Stimulated activated CD8-positive, alpha-beta memory T cell treated with anti-CD3 and anti-CD28 coated beads, Interleukin-4, amount 100 ng/mL, for 1 hour (primary cell): ENCODE results near the gene SMTN.
A peak's percentile ranks its signal among the peaks of the same experiment; 100 is the strongest.
"Not testable (repeated sequence)": the region's sequence is repeated elsewhere in the genome, so short reads cannot be mapped to it uniquely, and the experiment has no call there.

Experiments
- DNase-seq, 2 donors: peaks; one replicate each; pipeline ENCODE4 v3.0.0-alpha.2; 2020; ENCODE audit warnings: low read depth in 2 of 2, low spot score in 1 of 2

The SMTN gene

GRCh38 chr22:31073125-31073524 is 8.0 kb upstream of the SMTN start:
- not testable (repeated sequence) for DNase-seq

DNA sequence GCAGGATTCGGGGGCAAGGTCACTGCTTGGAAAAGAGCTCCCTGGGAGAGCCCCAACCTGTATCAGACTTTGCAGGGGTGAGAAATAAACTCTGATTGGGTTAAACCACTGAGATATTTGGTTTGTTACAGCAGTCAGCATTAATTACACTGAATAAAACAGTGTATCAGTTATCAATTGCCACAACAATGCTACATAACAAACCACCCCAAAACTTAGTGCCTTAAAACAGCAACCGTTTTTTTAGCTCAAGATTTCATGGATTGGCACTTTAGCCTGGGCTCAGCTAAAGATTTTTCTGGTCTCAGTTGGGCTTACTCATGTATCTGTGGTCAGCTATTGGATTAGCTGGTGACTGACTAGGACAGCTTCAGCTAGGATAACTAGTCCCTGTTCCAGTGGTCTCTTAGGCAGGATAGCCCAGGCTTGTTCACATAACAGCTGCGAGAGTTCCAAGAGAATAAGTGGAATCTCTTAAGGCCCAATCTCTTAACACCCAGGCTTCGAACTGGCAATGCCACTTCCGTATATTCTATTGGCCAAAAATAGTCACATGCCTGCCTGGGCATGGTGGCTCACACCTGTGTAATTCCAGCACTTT is 7.5 kb upstream of the SMTN start:
- not testable (repeated sequence) for DNase-seq

GRCh38 chr22:31075961-31076360 is 5.2 kb upstream of the SMTN start:
- DNase-seq = no peak

DNA sequence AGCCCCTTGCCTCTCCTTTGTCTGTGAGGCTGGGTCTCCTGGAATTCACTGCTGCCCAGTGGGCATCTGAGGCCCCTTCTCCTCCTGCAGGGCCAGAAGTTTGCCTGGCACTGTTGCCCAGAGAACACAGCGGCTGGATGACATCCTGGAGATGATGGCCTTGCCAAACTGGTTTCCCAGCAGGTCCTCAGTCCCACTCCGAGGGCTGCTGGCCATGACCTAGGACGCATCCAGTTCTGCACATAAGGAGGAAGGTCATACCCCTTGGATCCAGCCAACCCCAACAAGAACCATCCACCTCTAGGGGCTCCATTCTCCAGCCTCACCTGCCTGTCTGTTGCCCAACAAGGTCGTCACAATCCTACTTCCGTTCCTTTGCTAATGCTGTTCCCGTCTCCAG is 3.4 kb upstream of the SMTN start:
- DNase-seq = no peak

DNA sequence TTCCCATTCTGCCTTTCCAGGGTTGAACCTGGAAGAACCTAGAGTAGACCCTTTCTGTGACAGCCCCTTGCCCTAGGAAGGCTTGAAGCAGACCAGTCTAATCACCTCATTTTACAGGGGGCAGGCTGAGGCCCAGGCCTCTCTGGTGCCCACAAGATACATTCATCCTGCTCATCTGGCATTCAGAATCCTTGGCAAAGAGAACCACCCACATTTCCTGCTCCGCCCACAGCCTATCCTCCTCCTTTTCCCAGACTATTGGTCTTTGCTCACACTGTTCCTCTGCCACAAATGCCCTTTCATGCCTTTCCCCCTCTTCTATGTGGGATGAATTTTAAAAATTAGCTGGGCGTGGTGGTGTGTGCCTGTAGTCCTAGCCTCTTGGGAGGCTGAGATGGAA is 2.7 kb upstream of the SMTN start:
- not testable (repeated sequence) for DNase-seq

- no peak for DNase-seq
Observed at GRCh38 chr22:31079095-31079642, 1.9 kb upstream of the SMTN start.

GRCh38 chr22:31080164-31080847 is 812 bp upstream of the SMTN start:
- no peak for DNase-seq

DNA sequence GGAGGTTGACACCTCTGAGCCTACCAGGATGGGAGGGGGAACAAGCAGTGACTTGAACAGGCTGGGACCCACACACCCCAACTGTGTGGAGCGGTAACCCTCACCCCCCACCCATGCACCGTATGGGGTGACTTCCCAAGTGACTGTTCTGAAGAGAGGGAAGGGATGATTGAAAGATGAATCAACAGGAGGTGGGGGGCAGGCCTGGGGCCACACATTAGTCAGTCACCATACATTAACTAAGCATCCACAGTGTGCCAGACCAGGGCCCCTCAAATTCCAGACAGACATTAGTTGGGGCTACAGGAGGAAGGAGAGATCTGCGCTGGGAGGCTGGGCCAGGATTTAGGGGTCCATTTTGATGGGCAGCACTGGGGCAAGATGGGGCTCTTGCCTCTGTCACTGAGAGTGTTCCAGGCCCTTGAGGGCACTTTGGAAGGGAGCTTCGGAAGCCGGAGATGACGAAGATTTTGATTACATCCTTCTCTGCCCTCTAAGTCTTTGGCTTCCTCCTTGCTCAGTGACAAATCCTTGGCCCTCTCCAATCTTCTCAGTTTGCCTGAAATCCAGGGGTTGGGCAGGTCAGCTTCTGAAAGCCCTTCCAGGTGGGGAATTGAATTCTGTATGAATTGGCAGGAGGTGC is 966 bp downstream of the SMTN start:
- DNase-seq = no peak

DNA sequence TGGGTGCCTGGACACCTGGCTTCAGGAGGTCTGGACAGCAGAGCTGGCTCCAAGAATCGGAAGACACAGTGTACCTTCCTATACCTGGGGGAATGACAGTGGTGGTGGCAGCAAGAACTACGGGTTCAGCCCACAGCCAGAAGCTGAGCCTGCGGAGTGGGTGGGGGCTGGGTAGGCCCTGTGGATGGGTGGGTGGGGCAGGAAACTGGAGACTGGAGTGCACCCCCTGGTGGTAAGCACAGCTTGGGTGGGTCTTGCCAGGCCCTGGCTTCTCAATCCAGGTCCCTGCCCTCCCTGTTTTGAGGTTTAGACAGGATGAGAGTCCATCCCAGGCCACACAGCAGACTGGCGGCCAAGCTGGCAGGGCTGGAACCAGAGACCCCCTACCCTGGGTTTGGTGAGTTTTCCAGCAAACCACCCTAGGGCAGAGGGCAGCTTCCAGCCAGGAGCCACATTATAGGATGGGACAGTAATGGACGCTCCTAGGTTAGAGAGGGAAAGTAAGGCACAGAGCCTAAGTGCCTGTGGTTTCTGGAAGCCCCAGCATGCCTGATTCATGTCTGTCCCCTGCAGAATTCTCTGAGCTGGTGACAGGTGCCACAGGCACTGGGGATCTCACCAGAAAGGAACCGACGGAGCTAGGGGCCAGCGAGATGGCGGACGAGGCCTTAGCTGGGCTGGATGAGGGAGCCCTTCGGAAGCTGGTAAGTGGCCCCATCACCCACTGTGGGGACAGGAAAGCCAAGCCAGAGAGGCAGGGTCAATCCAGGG is 1.7 kb downstream of the SMTN start:
- DNase-seq = peak in 1 of 2 donors; percentile 24

DNA sequence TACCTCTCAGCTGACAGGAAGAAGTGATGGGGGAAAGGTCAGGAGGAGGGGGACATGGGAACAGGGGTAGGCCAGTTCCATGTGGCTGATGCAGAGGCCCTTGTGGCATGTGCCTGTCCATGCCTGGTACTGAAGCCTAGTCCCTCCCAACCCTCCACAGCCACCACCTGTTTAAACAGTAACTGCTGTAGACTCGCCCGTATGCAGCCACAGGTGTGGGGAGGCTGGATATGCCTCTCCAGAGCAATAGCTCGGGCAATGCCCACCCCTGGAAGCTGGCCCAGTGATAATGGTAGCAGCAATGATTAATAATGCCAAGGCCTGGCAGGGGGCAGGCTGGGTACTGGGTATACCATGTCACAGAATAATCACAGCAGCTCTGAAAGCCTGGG is 2.3 kb downstream of the SMTN start:
- DNase-seq = no peak

DNA sequence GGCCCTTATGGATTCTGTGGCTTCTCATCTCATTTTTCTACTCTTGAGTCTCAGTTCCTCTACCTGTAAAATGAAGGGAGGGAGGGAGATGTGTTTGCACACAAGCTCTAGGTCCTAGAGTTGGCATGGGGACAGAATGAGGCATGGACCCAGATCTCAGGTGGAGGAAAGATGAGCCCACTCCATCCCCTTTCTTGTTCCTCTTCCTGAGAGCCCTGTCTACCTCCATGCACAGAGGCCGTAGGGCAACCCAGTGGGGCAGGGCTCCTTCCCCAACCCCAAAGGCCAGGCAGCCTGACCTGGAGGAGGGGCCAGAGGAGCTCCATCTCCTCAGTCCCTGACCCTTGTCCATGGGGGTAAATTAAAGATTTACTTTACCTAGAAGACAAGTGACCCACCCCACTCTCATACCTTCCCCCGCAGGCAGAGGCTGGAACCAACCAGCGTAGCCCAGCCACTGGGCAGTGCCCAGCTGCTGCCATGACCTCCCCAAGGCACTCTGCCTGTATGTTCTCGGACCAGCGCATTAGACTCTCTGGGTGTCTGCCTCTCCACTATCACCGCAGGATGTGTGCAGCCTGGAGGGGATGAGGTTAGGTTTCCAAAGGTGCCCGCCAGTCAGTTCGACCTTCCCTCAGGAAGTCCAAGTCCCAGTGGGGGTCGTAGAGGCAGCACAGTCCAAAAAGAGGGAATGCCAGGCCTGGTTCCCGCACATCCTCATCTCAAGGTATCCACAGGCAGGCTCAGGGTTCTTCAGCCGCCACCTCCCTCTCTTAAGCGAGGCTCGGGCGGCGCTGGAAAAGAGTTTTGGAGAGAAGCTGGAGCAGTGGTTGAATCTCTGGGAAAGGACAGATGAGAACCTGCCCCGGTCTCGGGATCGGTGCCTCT is 3.0 kb downstream of the SMTN start:
- no peak for DNase-seq

DNA sequence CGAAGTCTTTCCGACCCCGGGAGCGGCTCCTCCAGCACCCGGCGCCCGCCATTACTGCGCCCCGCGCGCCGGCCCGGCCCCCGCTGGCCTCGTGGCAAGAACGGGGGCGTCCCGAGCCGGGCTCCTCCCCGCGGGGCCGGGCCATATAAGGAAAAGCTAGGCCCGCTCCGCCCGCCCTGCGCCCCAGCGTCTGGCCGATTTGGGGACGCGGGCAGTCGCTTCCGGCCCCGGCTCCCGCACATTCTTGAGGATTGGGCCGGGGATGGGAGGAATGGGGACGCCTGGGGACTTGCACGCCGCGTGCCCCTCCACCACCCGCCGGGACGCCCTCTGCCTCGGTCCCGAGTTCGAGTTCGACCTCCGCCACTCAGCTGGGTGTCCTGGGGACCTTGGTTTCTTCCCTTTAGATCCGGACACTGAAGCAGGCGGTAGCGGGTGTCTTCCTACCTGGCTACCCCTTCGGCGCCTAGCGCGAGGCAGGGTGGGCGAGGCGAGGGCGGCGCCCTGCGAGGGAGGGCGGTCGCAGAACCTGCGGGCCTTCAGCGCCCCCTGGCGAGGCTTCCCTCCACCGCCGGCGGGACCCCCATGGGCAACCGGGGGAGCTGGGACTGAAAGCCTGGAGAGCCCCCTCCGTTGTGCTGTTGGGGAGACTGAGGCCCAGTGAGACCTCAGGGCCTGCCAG is 3.8 kb downstream of the SMTN start:
- peak; percentile 62 to 73 for DNase-seq

GRCh38 chr22:31085493-31085824 is 4.3 kb downstream of the SMTN start:
- DNase-seq = no peak

GRCh38 chr22:31085928-31086327 is 4.8 kb downstream of the SMTN start:
- no peak for DNase-seq

DNA sequence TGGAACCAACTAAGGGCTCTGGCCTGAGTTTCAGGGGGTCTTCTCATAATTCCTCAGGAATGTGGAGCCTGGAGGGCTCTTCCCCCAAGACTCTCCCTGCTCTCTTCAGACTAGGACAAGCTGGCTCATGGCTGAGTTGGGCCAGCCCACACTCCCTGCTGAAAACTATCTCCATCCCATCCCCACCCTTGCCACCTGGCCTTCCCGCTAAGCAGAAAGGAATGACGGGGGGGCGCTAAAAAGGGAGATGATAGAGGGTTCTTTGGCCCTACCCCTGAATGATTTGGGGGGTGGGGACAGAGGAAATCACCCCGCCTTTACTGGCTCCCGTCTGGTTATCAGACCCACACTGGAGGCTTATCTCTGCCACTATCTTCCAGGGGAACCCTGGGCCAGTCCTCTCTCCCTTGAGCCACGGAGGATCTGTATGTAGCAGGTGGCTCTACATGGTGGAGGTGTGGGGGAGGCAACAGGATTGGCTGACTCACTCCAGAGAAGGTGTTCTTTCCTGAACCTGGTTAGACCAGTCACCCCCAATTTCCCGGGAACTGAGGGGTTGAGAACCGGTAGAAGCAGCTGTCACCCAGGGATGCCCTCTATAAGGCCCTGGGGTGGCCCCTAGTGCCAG is 5.7 kb downstream of the SMTN start:
- no peak for DNase-seq

DNA sequence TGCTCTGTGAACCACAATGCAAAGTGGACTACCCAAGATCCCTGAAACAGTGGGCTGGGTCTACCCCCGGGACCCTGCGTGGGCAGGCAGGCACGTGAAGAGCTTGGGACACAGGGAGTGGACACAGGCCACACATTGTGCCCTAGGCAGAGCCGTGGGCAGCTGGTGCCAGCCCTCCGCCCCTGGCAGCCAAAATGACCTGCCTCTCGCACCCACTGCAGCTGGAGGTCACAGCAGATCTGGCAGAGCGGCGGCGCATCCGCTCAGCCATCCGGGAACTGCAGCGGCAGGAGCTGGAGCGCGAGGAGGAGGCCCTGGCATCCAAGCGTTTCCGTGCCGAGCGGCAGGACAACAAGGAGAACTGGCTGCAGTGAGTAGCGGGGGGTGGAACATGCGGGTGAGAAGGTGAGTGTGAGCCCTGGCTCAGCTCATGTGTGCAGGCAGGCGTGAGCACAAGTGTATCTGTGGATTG is 6.7 kb downstream of the SMTN start:
- DNase-seq = no peak

DNA sequence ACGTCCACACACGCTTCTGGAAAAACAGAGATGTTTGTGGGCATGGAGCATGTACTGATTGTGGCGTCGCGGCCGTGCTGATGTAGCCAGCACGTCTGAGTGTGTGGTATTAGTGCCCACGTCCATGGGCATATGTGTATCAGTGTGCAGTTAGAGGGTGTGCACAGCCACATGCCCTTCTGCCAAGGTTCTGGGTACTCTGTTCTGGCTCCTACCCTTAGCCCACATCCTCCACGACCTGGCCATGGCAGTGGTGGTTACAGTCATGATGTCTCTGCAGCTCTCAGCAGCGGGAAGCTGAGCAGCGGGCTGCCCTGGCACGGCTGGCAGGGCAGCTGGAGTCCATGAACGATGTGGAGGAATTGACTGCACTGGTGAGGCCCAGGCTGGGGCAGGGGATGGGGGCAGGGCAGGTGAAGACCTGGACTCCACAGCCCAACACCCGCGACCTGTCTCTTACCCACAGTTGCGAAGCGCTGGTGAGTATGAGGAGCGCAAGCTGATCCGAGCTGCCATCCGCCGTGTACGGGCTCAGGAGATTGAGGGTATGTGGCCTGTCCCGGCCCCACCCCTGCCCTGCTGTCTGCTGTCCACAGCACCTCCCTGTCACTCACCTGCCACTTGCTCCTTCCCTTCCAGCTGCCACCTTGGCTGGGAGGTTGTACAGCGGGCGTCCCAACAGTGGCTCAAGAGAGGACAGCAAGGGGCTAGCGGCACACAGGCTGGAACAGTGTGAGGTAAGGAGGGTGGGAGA is 7.3 kb downstream of the SMTN start:
- DNase-seq = no peak

DNA sequence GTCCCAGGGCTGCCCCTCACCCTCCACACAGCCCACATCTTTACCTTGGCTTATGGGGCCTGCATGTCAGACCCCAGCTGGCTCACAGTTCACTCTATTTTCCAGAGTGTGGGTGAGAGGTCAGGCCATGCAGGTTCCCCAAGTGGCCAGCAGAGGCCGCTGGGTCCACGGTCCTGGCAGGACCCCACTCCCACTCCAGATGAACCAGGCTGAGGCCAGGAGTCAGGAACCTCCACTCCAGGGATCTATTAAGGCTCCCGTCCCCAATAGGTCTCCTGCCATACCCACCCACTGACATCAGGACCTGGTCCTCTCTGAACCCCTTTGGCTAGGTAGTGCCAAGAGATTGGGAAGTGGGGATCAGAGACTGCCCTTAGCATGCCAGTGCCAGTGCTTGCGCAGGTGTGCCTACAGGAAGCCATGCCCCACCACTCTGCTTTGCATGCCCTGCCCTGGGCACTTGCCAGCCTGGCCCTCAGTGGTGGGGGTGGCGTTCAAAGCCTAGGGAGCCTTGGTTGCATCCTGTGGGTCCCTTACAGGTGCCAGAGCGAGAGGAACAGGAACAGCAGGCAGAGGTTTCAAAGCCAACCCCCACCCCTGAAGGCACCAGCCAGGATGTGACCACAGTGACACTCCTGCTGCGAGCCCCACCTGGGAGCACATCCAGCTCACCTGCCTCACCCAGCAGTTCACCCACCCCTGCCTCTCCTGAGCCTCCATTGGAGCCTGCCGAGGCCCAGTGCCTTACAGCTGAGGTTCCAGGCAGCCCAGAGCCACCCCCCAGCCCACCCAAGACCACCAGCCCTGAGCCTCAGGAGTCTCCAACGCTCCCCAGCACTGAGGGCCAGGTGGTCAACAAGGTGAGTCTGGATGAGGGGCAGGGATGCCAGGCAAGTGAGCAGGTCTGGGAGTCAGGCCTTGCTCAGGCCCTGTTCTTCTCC is 8.3 kb downstream of the SMTN start:
- DNase-seq = no peak
